Activated effector memory CD4-positive, alpha-beta T cell treated with anti-CD3 and anti-CD28 coated beads, Interleukin-2, amount 50 U/mL, for 16 hours (primary cell): ENCODE data around the gene SCRG1.
A peak's percentile ranks its signal among the peaks of the same experiment; 100 is the strongest.

Experiments used
- DNase-seq: peaks from one replicate; pipeline ENCODE4 v3.0.0-alpha.2; 2020

SCRG1 gene

DNA sequence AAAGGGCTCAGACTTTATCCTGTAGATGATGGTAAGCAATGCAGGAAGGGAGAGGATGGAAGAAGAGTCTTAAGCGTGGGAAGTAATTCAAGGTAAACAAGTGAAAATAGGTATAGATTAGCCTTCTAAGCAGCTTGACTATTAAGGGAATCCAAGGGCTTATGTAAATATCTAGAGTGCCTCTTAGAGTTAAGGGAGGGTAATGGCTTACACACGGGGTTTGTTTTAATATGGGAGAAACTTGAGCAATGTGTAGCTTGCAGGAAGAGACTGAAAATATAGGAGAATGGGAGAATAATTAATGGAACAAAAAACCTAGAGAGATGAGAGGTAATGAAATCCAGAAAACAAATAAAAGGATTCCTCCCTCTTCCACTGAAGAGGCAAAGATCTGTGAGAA lies 41.0 kb downstream of the SCRG1 start:
- no peak for DNase-seq

DNA sequence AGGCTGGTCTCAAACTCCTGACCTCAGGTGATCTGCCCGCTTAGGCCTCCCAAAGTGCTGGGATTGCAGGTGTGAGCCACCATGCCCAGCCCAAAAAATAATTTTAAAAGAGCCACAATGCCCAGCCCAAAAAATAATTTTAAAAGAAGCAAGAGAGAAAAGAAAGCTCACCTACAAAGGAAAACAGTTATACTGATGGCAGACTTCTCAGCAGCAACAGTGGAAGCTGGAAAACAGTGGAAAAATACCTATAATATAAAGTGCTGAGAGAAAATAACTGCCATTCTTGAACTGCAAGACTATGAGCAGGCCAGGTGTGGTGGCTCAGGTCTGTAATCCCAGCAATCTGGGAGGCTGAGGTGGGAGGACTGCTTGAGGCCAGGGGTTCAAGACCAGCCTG lies 51.4 kb downstream of the SCRG1 start:
- no peak for DNase-seq

DNA sequence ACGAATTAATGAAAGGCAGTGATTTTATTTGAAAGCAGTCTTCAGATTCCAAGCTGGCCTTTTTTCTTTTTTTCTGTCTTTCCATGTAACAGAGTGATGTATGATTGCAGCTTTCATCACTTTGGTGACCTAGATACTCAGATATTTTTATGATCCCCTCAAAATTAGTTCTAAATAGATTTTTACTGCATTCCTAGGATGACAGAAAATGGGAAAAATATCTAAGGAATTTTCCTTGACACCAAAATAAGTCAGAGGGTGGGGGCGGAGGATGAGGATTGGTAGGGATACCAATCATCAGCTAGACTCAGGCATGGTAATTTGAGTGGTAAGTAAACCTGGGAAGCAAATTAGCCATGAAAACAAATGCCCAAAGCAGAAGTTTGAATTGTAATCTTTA lies 52.8 kb downstream of the SCRG1 start:
- no peak for DNase-seq

DNA sequence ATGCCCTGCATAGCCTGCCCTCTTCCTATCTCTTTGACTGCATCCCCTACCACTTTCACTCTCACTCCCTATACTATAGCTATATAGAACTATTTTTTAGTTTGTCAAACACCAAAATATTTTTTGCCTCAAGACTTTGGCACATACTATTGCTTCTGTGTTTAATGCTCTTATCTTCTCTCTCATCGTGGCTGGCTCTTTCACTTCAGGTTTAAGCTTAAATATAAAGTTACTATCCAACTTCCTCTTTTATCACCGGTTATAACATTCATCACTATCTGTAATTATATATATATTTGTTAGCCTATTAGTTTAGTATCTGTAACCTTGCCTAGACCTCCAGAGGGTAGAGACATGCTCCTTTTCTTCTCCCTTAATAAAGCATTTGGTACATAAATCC lies 53.3 kb downstream of the SCRG1 start:
- no peak for DNase-seq

DNA sequence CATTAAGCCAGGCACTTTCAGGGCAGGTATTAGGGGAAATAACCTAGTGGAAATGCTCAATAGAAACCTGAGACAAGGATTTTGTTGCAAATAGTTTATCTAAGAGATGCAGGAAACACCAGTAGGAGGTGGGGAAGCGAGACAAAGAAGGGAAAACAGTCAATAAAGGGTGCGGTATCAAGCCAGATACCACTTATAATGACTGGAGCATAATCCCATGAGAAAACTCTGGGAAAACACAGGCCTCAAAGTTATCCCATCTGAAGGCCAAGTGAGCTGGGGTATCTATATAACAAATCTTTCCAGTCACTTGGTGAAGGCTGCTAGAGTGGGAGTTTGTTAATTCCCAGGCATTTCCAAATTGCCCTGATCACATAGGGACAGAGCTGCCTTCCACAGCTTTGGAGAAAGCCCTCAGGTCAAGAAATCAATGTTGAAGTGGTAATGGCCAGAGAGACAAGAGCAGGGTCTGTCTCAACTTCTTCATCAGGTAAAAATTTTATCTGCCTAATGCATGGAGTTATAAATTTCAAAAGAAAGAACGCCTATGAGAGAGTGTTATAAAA lies 55.0 kb downstream of the SCRG1 start:
- no peak for DNase-seq

DNA sequence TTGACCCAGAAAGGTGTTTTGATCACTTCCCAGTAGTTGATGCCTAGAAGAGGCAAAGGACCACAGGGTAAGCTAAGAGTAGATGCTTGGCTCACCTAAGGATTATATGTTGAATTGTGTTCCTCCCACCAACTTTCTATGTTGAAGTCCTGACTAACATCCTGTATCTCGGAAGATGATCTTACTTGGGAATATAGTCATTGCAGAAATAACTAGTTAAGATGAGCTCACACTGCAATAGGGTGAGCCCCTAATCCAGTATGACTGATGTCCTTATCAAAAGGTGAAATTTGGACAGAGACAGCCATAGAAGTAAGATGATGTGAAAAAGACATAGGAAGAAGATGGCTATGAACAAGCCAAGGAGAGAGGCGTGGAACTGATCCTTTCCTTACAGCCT lies 61.5 kb downstream of the SCRG1 start:
- DNase-seq, result no peak

DNA sequence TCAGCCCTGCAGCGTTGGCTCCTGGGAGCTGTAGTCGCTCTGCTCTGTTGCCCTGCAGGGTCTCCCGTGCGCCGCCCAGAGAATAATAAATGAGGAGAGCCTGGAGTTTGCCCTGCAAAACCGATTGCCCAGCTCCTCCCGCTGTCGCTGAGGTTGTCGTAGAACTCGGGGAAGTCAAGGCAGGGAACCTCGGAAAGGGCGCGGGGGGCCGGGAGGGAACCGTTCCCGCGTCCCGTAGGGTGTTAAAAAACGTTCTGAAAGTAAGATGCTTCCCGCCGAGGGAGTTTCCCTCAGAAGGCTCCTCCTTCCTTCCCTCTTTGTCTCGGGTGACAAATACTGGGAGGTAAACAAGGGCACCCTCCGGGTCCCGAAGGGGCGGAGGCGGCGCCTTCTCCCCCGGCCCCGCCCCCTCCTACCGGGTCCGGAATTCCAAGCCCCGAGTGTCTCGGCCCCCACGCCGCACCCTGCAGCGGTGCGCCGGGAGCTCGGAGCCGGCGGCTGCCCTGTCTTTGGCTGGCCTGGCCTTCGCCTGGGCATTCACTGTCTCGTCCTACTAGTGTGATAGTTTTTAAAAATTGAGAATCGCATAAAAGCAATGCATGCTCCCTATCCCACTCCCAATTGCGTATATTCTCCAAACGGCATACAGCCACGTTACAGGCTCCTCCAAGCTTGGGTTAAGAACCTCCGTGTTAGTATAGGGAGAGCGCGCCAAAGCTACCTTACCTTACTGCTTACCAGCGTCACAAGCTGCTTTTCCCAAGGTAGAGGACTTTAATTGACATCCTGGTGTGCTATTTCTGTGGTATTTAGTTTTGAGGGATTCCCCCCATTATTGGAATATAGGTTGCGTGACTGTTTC lies 63.8 kb downstream of the SCRG1 start:
- DNase-seq, result peak; percentile 78
